IMR-90 (cell line): ENCODE measurements around the gene CNTNAP1. TPM values are rescaled to one million over a fixed set of nuclear protein-coding genes. Genes with fewer than 3 reads are reported as not detected.

Source experiments
- ATAC-seq: fragments of 200-7000 bp; cut with Tn5 transposase; 2 replicates; pipeline ENCODE4 v1.9.1; 2020; ENCODE audit warnings: low read depth, mild to moderate bottlenecking, moderate library complexity
- BruUV-seq: library from RNA; stranded (reverse); fragments of 400-500 nt; replicated peaks from 2 replicates; lab custom pipeline; 2021; lab: Mats Ljungman, UMichigan
- CTCF ChIA-PET: fragments of 300-600 bp; formaldehyde crosslinking; extraction: SDS; loops from one replicate; lab custom pipeline; 2021; ENCODE audit warnings: antibody characterized with exemption; lab: Yijun Ruan, JAX
- POLR2A ChIA-PET: fragments of 300-600 bp; sonication (Branson Sonifier 250); formaldehyde crosslinking; loops from one replicate; lab custom pipeline; 2022; ENCODE audit warnings: antibody characterized with exemption; ENCODE audit not compliant: unreplicated experiment; lab: Charles Lee
- DNase-seq: peaks from one replicate; pipeline ENCODE4 v3.0.0; 2013
- H2AFZ ChIP-seq: replicated peaks from 2 replicates; pipeline ENCODE3; 2013; ENCODE audit warnings: low read length, mild to moderate bottlenecking; ENCODE audit not compliant: poor library complexity
- H2AK5ac ChIP-seq: 2 replicates; pipeline ENCODE4 v1.6.1; 2013; ENCODE audit warnings: low read depth, low read length, inconsistent platforms
- H2AK9ac ChIP-seq: replicated peaks from 2 replicates; pipeline ENCODE3; 2013; ENCODE audit warnings: mild to moderate bottlenecking, low read depth, low read length, moderate library complexity; ENCODE audit not compliant: poor library complexity
- H2BK120ac ChIP-seq: 2 replicates; pipeline ENCODE4 v1.6.1; 2013; ENCODE audit warnings: low read depth, low read length, inconsistent platforms
- H2BK15ac ChIP-seq: 3 replicates; pipeline ENCODE4 v1.6.1; 2013; ENCODE audit warnings: low read depth, low read length, inconsistent platforms
- H2BK20ac ChIP-seq: 2 replicates; pipeline ENCODE4 v1.6.1; 2013; ENCODE audit warnings: low read depth, mild to moderate bottlenecking, inconsistent platforms, low read length, moderate library complexity
- H2BK5ac ChIP-seq: 2 replicates; pipeline ENCODE4 v1.6.1; 2013; ENCODE audit warnings: mild to moderate bottlenecking, low read depth, low read length, inconsistent platforms; ENCODE audit not compliant: poor library complexity, severe bottlenecking
- H3K14ac ChIP-seq: replicated peaks from 2 replicates; pipeline ENCODE4 v1.6.1; 2013; ENCODE audit warnings: low read depth, low read length, inconsistent platforms
- H3K18ac ChIP-seq: 2 replicates; pipeline ENCODE4 v1.6.1; 2013; ENCODE audit warnings: low read depth, low read length, control low read depth
- H3K23ac ChIP-seq: 2 replicates; pipeline ENCODE4 v1.6.1; 2013; ENCODE audit warnings: low read depth, low read length, inconsistent platforms
- H3K27ac ChIP-seq: 2 replicates; pipeline ENCODE4 v1.5.1; 2013; ENCODE audit warnings: mild to moderate bottlenecking, control low read depth, low read length; ENCODE audit not compliant: insufficient read depth
- H3K27me3 ChIP-seq: 2 replicates; pipeline ENCODE4 v1.6.1; 2013; ENCODE audit warnings: low read length; ENCODE audit not compliant: control insufficient read depth, insufficient read depth
- H3K36me3 ChIP-seq: 2 replicates; pipeline ENCODE4 v1.6.1; 2013; ENCODE audit warnings: low read length, mixed read lengths; ENCODE audit not compliant: control insufficient read depth, insufficient read depth
- H3K4ac ChIP-seq: 2 replicates; pipeline ENCODE4 v1.6.1; 2013; ENCODE audit warnings: low read depth, low read length, inconsistent platforms
- H3K4me1 ChIP-seq: 2 replicates; pipeline ENCODE4 v1.6.1; 2013; ENCODE audit warnings: low read length, mixed read lengths; ENCODE audit not compliant: control insufficient read depth, insufficient read depth
- H3K4me2 ChIP-seq: 2 replicates; pipeline ENCODE4 v1.6.1; 2013; ENCODE audit warnings: low read depth, mild to moderate bottlenecking, control low read depth, low read length, moderate library complexity
- H3K4me3 ChIP-seq: 2 replicates; pipeline ENCODE4 v1.5.1; 2013; ENCODE audit warnings: low read depth, mild to moderate bottlenecking, control low read depth, low read length, moderate library complexity; ENCODE audit not compliant: insufficient read depth
- H3K56ac ChIP-seq: 2 replicates; pipeline ENCODE4 v1.6.1; 2013; ENCODE audit warnings: low read length, inconsistent platforms; ENCODE audit not compliant: insufficient read depth; ENCODE audit errors: extremely low read depth
- H3K79me1 ChIP-seq, 2 experiments: 2 replicates each; pipeline ENCODE4 v1.6.1; 2013; ENCODE audit warnings: low read length in 2 of 2, inconsistent platforms in 1 of 2, low read depth in 1 of 2
- H3K9ac ChIP-seq: 2 replicates; pipeline ENCODE4 v1.6.1; 2013; ENCODE audit warnings: low read depth, low read length, control low read depth
- H3K9me1 ChIP-seq: 2 replicates; pipeline ENCODE4 v1.6.1; 2013; ENCODE audit warnings: low read length, inconsistent platforms; ENCODE audit not compliant: insufficient read depth
- H3K9me3 ChIP-seq: 2 replicates; pipeline ENCODE4 v1.6.1; 2013; ENCODE audit warnings: low read length; ENCODE audit not compliant: control insufficient read depth, insufficient read depth
- H4K20me1 ChIP-seq: 2 replicates; pipeline ENCODE4 v1.6.1; 2013; ENCODE audit warnings: low read length, inconsistent platforms; ENCODE audit not compliant: insufficient read depth
- H4K5ac ChIP-seq: 2 replicates; pipeline ENCODE4 v1.6.1; 2013; ENCODE audit warnings: mild to moderate bottlenecking, low read depth, low read length, control low read depth
- H4K8ac ChIP-seq, 2 experiments: 2 replicates each; pipeline ENCODE4 v1.6.1; 2013; ENCODE audit warnings: low read depth in 2 of 2, low read length in 2 of 2, control low read depth in 1 of 2, inconsistent platforms in 1 of 2
- H4K91ac ChIP-seq: 2 replicates; pipeline ENCODE4 v1.6.1; 2013; ENCODE audit warnings: low read depth, low read length, inconsistent platforms; ENCODE audit not compliant: insufficient read depth
- BHLHE40 ChIP-seq: fragments of 150-350 bp; IDR thresholded peaks from 2 replicates; pipeline ENCODE4 v1.6.1; 2016; ENCODE audit warnings: mild to moderate bottlenecking, low read depth, low read length
- CTCF ChIP-seq: conservative IDR thresholded peaks from 2 replicates; pipeline ENCODE4 v1.5.1; 2012; ENCODE audit warnings: mild to moderate bottlenecking, low read depth, low read length, improper control_type of control experiment
- ELK1 ChIP-seq: fragments of 150-350 bp; IDR thresholded peaks from 2 replicates; pipeline ENCODE4 v1.6.1; 2016; ENCODE audit warnings: low read depth, mild to moderate bottlenecking, low read length, moderate library complexity, borderline replicate concordance
- MAZ ChIP-seq: IDR thresholded peaks from 2 replicates; pipeline ENCODE4 v1.6.1; 2012; ENCODE audit warnings: low read depth, mild to moderate bottlenecking, low read length, improper control_type of control experiment, moderate library complexity, borderline replicate concordance
- MXI1 ChIP-seq: IDR thresholded peaks from 2 replicates; pipeline ENCODE4 v1.6.1; 2012; ENCODE audit warnings: low read depth, mild to moderate bottlenecking, low read length, moderate library complexity, borderline replicate concordance
- POLR2A ChIP-seq: IDR thresholded peaks from 2 replicates; pipeline ENCODE4 v1.6.1; 2012; ENCODE audit warnings: mild to moderate bottlenecking, low read depth, low read length
- RAD21 ChIP-seq: IDR thresholded peaks from 2 replicates; pipeline ENCODE4 v1.6.1; 2012; ENCODE audit warnings: low read length, improper control_type of control experiment
- SMC3 ChIP-seq: fragments of 150-350 bp; IDR thresholded peaks from 2 replicates; pipeline ENCODE4 v1.6.1; 2016; ENCODE audit warnings: low read depth, mild to moderate bottlenecking, antibody characterized with exemption, low read length, moderate library complexity
- WGBS, 2 experiments: methylation state at CpG; one replicate each; pipeline versions ENCODE4 v1.1.5 to v1.1.7; 2013; ENCODE audit warnings: missing lambda C conversion rate in 2 of 2; ENCODE audit not compliant: insufficient read length in 1 of 2; ENCODE audit errors: extremely low coverage in 2 of 2; 5-methylcytosine and 5-hydroxymethylcytosine counted together
- dilution Hi-C: fragments of 300-500 bp; cut with HindIII; formaldehyde crosslinking; loops from one replicate; pipeline ENCODE4 v1.14.3; 2018; ENCODE audit warnings: low sequenced_read_pairs; ENCODE audit not compliant: unreplicated experiment
- in situ Hi-C: fragments of 300-500 bp; cut with MboI; formaldehyde crosslinking; loops from 3 replicates; pipeline ENCODE4 v1.14.3; 2019; ENCODE audit warnings: low sequenced_read_pairs, inconsistent platforms, mixed read lengths
- intact Hi-C: fragments of 100-400 bp; cut with micrococcal nuclease; formaldehyde crosslinking; loops from 2 replicates; pipeline ENCODE4 v1.10.0; 2022
- polyA plus RNA-seq, 3 experiments: library from polyadenylated mRNA; depleted of rRNA; stranded (reverse); fragments of >200 nt; gene quantifications; 2 replicates each; pipeline ENCODE4 v1.2.3, GENCODE V29; 2012; ENCODE audit warnings: low replicate concordance in 1 of 3
- total RNA-seq: library from RNA; depleted of rRNA; stranded (reverse); fragments of >200 nt; gene quantifications from 2 replicates; pipeline ENCODE4 v1.2.3, GENCODE V29; 2012

CNTNAP1 gene
- total and polyA plus RNA-seq, 2 of the 4 experiments (the other 2 are of a cell fraction), result 12.2 to 72.2 TPM

DNA sequence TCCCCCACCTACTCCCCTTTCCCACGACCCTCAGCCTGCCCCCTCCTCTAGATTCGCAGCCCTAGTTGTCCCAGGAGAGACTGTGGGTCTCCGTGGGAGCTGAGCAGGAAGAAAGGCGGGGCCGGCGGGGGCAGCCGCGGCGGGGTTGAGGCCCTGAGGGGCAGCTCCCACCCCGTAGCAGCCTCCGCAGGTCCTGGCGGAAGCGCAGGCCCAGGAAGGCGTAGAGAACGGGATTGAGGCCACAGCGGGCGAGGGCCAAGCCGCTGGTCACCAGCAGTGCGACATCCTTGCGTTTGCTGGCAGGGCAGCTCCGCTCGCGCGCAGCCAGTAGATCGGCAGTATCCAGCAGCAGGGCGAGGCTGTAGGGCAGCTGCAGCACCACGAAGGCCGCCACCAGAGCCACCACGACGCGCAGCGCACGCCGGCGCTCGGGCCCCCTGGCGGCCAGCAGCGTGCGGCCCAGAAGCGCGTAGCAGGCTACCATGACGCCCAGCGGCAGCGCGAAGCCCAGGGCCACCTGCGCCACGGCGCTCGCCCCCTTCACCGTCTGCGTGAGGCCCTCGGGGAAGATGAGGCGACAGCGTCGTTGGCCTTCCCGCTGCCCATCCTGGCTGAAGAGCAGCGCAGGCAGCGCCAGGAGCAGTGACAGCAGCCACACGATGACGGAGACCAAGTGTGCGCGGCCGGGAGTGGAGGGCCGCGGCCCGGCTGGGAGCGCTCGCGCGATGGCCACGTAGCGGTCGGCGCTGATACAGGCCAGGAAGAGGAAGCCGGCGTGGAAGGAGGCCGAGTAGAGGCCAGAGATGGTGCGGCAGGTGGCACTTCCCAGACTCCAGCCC, 2.6 kb upstream of the CNTNAP1 start:
- H2AFZ ChIP-seq, result peak overlapping the region; percentile 99
- no peaks in the 10 kb centered on the region for H3K9me3 ChIP-seq
- peaks cover 2% of the 10 kb centered on the region; the same call in 1 of the 2 replicates for H3K36me3 ChIP-seq
- peak overlapping the region; percentile 85 for H3K9ac ChIP-seq
- H3K9me1 ChIP-seq, result peaks cover 17% of the 10 kb centered on the region
- 9% methylated on average over 69 of the region's 78 CpGs; no CpG with 5 or more reads in 1 of the 2 experiments for WGBS, 2 experiments
- in situ Hi-C loops (loop anchor here (5.0 to 25.0 kb wide), 2 partner anchors 102 to 633 kb away; partner anchors contain the start of gene PSMC3IP), dilution Hi-C loops (no loop called here), intact Hi-C loops (loop anchor here (1.0 to 2.0 kb wide), 2 partner anchors 71 to 101 kb away; partner anchors contain the start of genes RETREG3 and TUBG1)
- H2BK15ac ChIP-seq, result peak overlapping the region; percentile 91; the same call in 2 of the 3 replicates
- peak overlapping the region; percentile 99 for H3K4ac ChIP-seq
- peak overlapping the region; percentile 99 for H2BK5ac ChIP-seq
- peak overlapping the region; percentile 99 for H4K5ac ChIP-seq
- H3K56ac ChIP-seq, result peak overlapping the region; percentile 53; the same call in 1 of the 2 replicates
- ATAC-seq (peak; percentile 18), DNase-seq (peak; percentile 75)
- H3K4me1 ChIP-seq, result peaks cover 32% of the 10 kb centered on the region
- no TSS peak for BruUV-seq
- H4K91ac ChIP-seq, result peak overlapping the region; percentile 98
- H2BK120ac ChIP-seq, result peak overlapping the region; percentile 93
- H3K27me3 ChIP-seq, result no peaks in the 10 kb centered on the region
- H2BK20ac ChIP-seq, result peak overlapping the region; percentile 76
- peak overlapping the region; percentile 96 for H2AK5ac ChIP-seq
- H2AK9ac ChIP-seq, result peak overlapping the region; percentile 94
- H3K27ac ChIP-seq, result peak overlapping the region; percentile 97
- H4K20me1 ChIP-seq, result peaks cover 25% of the 10 kb centered on the region
- TF ChIP-seq BHLHE40 (peak; percentile 16; the same call in 1 of the 2 replicates), SMC3 (peak; percentile 79), CTCF (peak; percentile 86), ELK1 (no peak), POLR2A (no peak), RAD21 (peak; percentile 69), MAZ (peak; percentile 67; the same call in 1 of the 2 replicates), MXI1 (peak; percentile 84)
- peaks cover 15 to 67% of the 10 kb centered on the region in 2 experiments for H3K79me1 ChIP-seq
- H3K4me2 ChIP-seq, result peak overlapping the region; percentile 89
- ChIA-PET CTCF (interaction anchor here (0.5 to 3.8 kb wide), 5 partner anchors 72 to 142 kb away, joined by 3 to 15 read pairs (median 3); partner anchors contain the start of gene PSMC3IP), POLR2A (interaction anchor here (0.5 to 1.4 kb wide), 2 partner anchors 70 to 540 kb away, joined by 3 read pairs; partner anchors contain the start of genes RETREG3 and TUBG1)
- H3K23ac ChIP-seq, result peak overlapping the region; percentile 96
- peak overlapping the region; percentile 97 for H3K14ac ChIP-seq
- peak overlapping the region; percentile 25; the same call in 1 of the 2 replicates for H3K4me3 ChIP-seq
- H3K18ac ChIP-seq, result peak overlapping the region; percentile 91
- H4K8ac ChIP-seq, result peak overlapping the region; percentile 94 to 100
